Fibroblast of lung (primary cell): Measurements from ENCODE around the gene SUCO.

Experiments
- EZH2 ChIP-seq: IDR thresholded peaks from 2 replicates; pipeline ENCODE4 v1.5.1; 2012; ENCODE audit warnings: low read length, control low read depth, mild to moderate bottlenecking; ENCODE audit errors: missing control alignments
- TF ChIP-seq, protein P1 (sequence below), 2 donors: IDR thresholded peaks in 1 of 2; conservative IDR thresholded peaks in 1 of 2; 1 replicate in 1 of 2; 2 replicates in 1 of 2; pipeline ENCODE4 v1.5.1; 2011 to 2012; ENCODE audit warnings: low read length in 2 of 2, control low read depth in 1 of 2, inconsistent platforms in 1 of 2, low read depth in 1 of 2, mild to moderate bottlenecking in 1 of 2

DNA sequence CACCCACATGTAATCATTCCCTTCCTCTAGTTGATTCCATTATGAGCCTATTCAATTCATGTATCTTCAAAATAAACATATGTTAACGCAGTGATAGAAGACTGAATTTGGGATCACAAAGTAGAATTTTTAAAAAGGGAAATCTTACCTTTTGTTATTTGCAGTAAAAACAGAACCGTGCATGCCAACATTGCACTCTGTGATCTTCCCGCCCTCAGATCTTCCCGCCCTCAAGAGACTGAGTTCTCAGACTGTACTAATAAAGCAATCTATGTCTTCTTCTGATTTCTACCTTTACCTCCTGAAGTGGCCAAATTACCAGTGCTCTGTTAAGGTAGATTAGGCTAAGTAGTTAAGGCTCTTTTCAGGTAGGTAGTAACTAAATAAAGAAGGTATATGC is 3.6 kb upstream of the SUCO start:
- TF ChIP-seq, protein P1, sequence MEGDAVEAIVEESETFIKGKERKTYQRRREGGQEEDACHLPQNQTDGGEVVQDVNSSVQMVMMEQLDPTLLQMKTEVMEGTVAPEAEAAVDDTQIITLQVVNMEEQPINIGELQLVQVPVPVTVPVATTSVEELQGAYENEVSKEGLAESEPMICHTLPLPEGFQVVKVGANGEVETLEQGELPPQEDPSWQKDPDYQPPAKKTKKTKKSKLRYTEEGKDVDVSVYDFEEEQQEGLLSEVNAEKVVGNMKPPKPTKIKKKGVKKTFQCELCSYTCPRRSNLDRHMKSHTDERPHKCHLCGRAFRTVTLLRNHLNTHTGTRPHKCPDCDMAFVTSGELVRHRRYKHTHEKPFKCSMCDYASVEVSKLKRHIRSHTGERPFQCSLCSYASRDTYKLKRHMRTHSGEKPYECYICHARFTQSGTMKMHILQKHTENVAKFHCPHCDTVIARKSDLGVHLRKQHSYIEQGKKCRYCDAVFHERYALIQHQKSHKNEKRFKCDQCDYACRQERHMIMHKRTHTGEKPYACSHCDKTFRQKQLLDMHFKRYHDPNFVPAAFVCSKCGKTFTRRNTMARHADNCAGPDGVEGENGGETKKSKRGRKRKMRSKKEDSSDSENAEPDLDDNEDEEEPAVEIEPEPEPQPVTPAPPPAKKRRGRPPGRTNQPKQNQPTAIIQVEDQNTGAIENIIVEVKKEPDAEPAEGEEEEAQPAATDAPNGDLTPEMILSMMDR (conservative IDR thresholded peaks at IDR 0.05 in 1 of 2, IDR thresholded peaks at IDR 0.05 in 1 of 2; ENCODE audit: low read depth in 1 of 2, low read length in 2 of 2): no peak
- no peak for TF ChIP-seq EZH2
